Right atrium auricular region (tissue), 2 donors: ENCODE measurements around the gene LPP. TPM values are rescaled to one million over a fixed set of nuclear protein-coding genes. Genes with fewer than 3 reads are reported as not detected.

Experiments
- DNase-seq: peaks from one replicate; pipeline ENCODE4 v3.0.0-alpha.2; 2019; ENCODE audit warnings: low spot score
- H3K27ac ChIP-seq, 2 donors: fragments of 200-600 bp; sonication (generic); 1 replicate in 1 of 2; 2 replicates in 1 of 2; pipeline ENCODE4 v1.5.1; 2016 to 2019
- H3K27me3 ChIP-seq, 2 donors: fragments of 200-600 bp; sonication (generic); one replicate each; pipeline versions ENCODE4 v1.5.1 to v1.6.0; 2017 to 2019
- H3K36me3 ChIP-seq: fragments of 200-600 bp; sonication (generic); one replicate; pipeline ENCODE4 v1.5.1; 2016
- H3K4me1 ChIP-seq, 2 donors: fragments of 200-600 bp; sonication (generic); one replicate each; pipeline versions ENCODE4 v1.5.1 to v1.6.0; 2017 to 2019
- H3K4me3 ChIP-seq, 2 donors: fragments of 200-600 bp; sonication (generic); 1 replicate in 1 of 2; 2 replicates in 1 of 2; pipeline ENCODE4 v1.5.1; 2017 to 2019; ENCODE audit warnings: mild to moderate bottlenecking in 1 of 2, moderate library complexity in 1 of 2
- H3K9me3 ChIP-seq, 2 donors: fragments of 200-600 bp; sonication (generic); one replicate each; pipeline ENCODE4 v1.5.1; 2019
- CTCF ChIP-seq, 2 donors: fragments of 200-600 bp; sonication (generic); IDR thresholded peaks; one replicate each; pipeline ENCODE4 v1.5.1; 2019; ENCODE audit warnings: antibody characterized with exemption in 2 of 2
- total RNA-seq, 2 donors: library from RNA; depleted of rRNA; stranded (reverse); fragments of >200 nt; gene quantifications; one replicate each; pipeline ENCODE4 v1.1.0, GENCODE V29; 2016

LPP gene
- total RNA-seq, 2 donors from 2014 or later = 117 to 186 TPM

- no peaks in the 10 kb centered on the region for H3K36me3 ChIP-seq
- no peaks in the 10 kb centered on the region for H3K9me3 ChIP-seq
- H3K4me1 ChIP-seq = peaks cover 0 to 47% of the 10 kb centered on the region in 2 donors
- no peak for TF ChIP-seq CTCF (IDR thresholded peaks at IDR 0.05)
- no peak overlapping the region for H3K4me3 ChIP-seq
- H3K27me3 ChIP-seq = no peaks in the 10 kb centered on the region
- no peak overlapping the region for H3K27ac ChIP-seq
- DNase-seq = no peak
These were observed 208.5 kb downstream of the LPP start for GRCh38 chr3:188362405-188362831.

- no peaks in the 10 kb centered on the region for H3K36me3 ChIP-seq
- no peaks in the 10 kb centered on the region for H3K27me3 ChIP-seq
- TF ChIP-seq CTCF (IDR thresholded peaks at IDR 0.05) = no peak
- no peak overlapping the region for H3K27ac ChIP-seq
- peaks cover 0 to 39% of the 10 kb centered on the region in 2 donors for H3K4me1 ChIP-seq
- no peaks in the 10 kb centered on the region for H3K9me3 ChIP-seq
- DNase-seq = no peak
- H3K4me3 ChIP-seq = no peak overlapping the region
These were observed 211.2 kb downstream of the LPP start for GRCh38 chr3:188365184-188365583.

GRCh38 chr3:188365988-188366698 lies 212.2 kb downstream of the LPP start:
- no peak overlapping the region for H3K27ac ChIP-seq
- DNase-seq = no peak

GRCh38 chr3:188367678-188368077 lies 213.7 kb downstream of the LPP start:
- Histone ChIP-seq H3K4me3 (no peak overlapping the region), H3K4me1 (peaks cover 0 to 29% of the 10 kb centered on the region in 2 donors)

More at GRCh38 chr3:188365988-188366698, 212.2 kb downstream of the LPP start:
- Histone ChIP-seq H3K36me3 (no peaks in the 10 kb centered on the region), H3K9me3 (no peaks in the 10 kb centered on the region), H3K4me1 (peaks cover 0 to 34% of the 10 kb centered on the region in 2 donors), H3K27me3 (no peaks in the 10 kb centered on the region), H3K4me3 (no peak overlapping the region)
- TF ChIP-seq CTCF (IDR thresholded peaks at IDR 0.05) = no peak

GRCh38 chr3:188369526-188369925 lies 215.6 kb downstream of the LPP start:
- Histone ChIP-seq H3K27me3 (no peaks in the 10 kb centered on the region), H3K36me3 (no peaks in the 10 kb centered on the region), H3K4me3 (no peak overlapping the region), H3K4me1 (peaks cover 0 to 26% of the 10 kb centered on the region in 2 donors), H3K27ac (no peak overlapping the region), H3K9me3 (no peaks in the 10 kb centered on the region)
- DNase-seq = no peak
- TF ChIP-seq CTCF (IDR thresholded peaks at IDR 0.05) = no peak

More at GRCh38 chr3:188367678-188368077, 213.7 kb downstream of the LPP start:
- DNase-seq = no peak
- no peak overlapping the region for H3K27ac ChIP-seq
- H3K9me3 ChIP-seq = no peaks in the 10 kb centered on the region
- no peaks in the 10 kb centered on the region for H3K27me3 ChIP-seq
- no peak for TF ChIP-seq CTCF (IDR thresholded peaks at IDR 0.05)
- H3K36me3 ChIP-seq = no peaks in the 10 kb centered on the region
